K562 (cell line): ENCODE results near the gene NPHS2. TPM values are rescaled to one million over a fixed set of nuclear protein-coding genes. Genes with fewer than 3 reads are reported as not detected.

ENCODE experiments used
- ASH1L ChIP-seq: fragments of 450-650 bp; IDR thresholded peaks from 2 replicates; pipeline ENCODE4 v1.6.1; 2018; ENCODE audit warnings: borderline replicate concordance, mild to moderate bottlenecking, low read depth; ENCODE audit not compliant: partially characterized antibody
- CBFB ChIP-seq: sonication (generic); formaldehyde crosslinking; IDR thresholded peaks from 2 replicates; pipeline ENCODE4 v1.4.0; 2020; ENCODE audit warnings: mild to moderate bottlenecking, missing genetic modification reagents
- CEBPB ChIP-seq: fragments of 450-650 bp; IDR thresholded peaks from 2 replicates; pipeline ENCODE4 v1.6.1; 2016; ENCODE audit warnings: missing genetic modification characterization, missing compliant biosample characterization
- CTCF ChIP-seq, 3 experiments: IDR thresholded peaks in 2 of 3; conservative IDR thresholded peaks in 1 of 3; 2 replicates each; pipeline ENCODE4 v1.5.1; 2011 to 2012; ENCODE audit warnings: low read length in 3 of 3, mild to moderate bottlenecking in 3 of 3, control low read depth in 2 of 3, improper control_type of control experiment in 1 of 3, inconsistent platforms in 1 of 3, low read depth in 1 of 3, mixed read lengths in 1 of 3, moderate library complexity in 1 of 3; ENCODE audit not compliant: insufficient read depth in 2 of 3
- EGR1 ChIP-seq: fragments of 450-650 bp; conservative IDR thresholded peaks from 2 replicates; pipeline ENCODE4 v1.6.1; 2017; ENCODE audit warnings: mild to moderate bottlenecking
- FOXA3 ChIP-seq, 2 experiments: fragments of 450-650 bp in 1 of 2; sonication (generic) in 1 of 2; formaldehyde crosslinking; IDR thresholded peaks in 1 of 2; conservative IDR thresholded peaks in 1 of 2; 2 replicates each; pipeline versions ENCODE4 v1.4.0 to v1.8.0; 2020 to 2022; ENCODE audit warnings: mild to moderate bottlenecking in 2 of 2, missing genetic modification reagents in 1 of 2
- MEIS2 ChIP-seq: fragments of 450-650 bp; IDR thresholded peaks from 2 replicates; pipeline ENCODE4 v1.6.1; 2014; ENCODE audit warnings: mild to moderate bottlenecking; ENCODE audit not compliant: partially characterized antibody
- POLR3G ChIP-seq: IDR thresholded peaks from 2 replicates; pipeline ENCODE4 v1.6.1; 2011; ENCODE audit not compliant: insufficient read length, insufficient replicate concordance; ENCODE audit errors: extremely low read depth
- RAD21 ChIP-seq, 2 experiments: fragments of 250-450 bp in 1 of 2; fragments of 450-650 bp in 1 of 2; sonication (Bioruptor Pico) in 1 of 2; formaldehyde crosslinking in 1 of 2; IDR thresholded peaks in 1 of 2; conservative IDR thresholded peaks in 1 of 2; 2 replicates each; pipeline versions ENCODE4 v1.4.0 to v1.8.0; 2020 to 2022; ENCODE audit warnings: mild to moderate bottlenecking in 2 of 2, moderate library complexity in 1 of 2
- REST ChIP-seq, 2 experiments: fragments of 450-650 bp; formaldehyde crosslinking in 1 of 2; IDR thresholded peaks; 2 replicates each; pipeline versions ENCODE4 v1.4.0 to v1.6.1; 2014 to 2020; ENCODE audit warnings: mild to moderate bottlenecking in 2 of 2, borderline replicate concordance in 1 of 2, low read depth in 1 of 2
- SMC3 ChIP-seq: conservative IDR thresholded peaks from 2 replicates; pipeline ENCODE4 v1.6.1; 2011; ENCODE audit warnings: low read depth, low read length, improper control_type of control experiment; ENCODE audit not compliant: insufficient read depth
- TCF7 ChIP-seq: sonication (generic); IDR thresholded peaks from 2 replicates; pipeline ENCODE4 v1.6.1; 2016; ENCODE audit warnings: antibody characterized with exemption, borderline replicate concordance
- USF1 ChIP-seq: sonication (generic); formaldehyde crosslinking; IDR thresholded peaks from 2 replicates; pipeline ENCODE4 v1.9.0; 2022; ENCODE audit warnings: mild to moderate bottlenecking, missing genetic modification reagents
- ZBTB7A ChIP-seq: IDR thresholded peaks from 2 replicates; pipeline ENCODE4 v1.6.1; 2011; ENCODE audit warnings: low read depth, mild to moderate bottlenecking, low read length, moderate library complexity, borderline replicate concordance; ENCODE audit not compliant: control insufficient read depth
- ZNF551 ChIP-seq: fragments of 250-450 bp; sonication (Bioruptor Pico); IDR thresholded peaks from 2 replicates; pipeline ENCODE4 v1.5.0; 2021; ENCODE audit warnings: mild to moderate bottlenecking, moderate library complexity
- polyA plus RNA-seq, 8 experiments: library from polyadenylated mRNA; depleted of rRNA in 4 of 8; stranded (reverse) in 5 of 8; unstranded in 3 of 8; fragments of >200 nt; fragmentation: Nextera tagmentation in 2 of 8; fragmentation: Illumina TruSeq in 1 of 8; extraction: Ambion mirVana in 2 of 8; extraction: Trizol in 1 of 8; gene quantifications; 2 replicates each; pipeline versions ENCODE4 v1.2.1 to v1.2.3, GENCODE V29; 2011 to 2014; ENCODE audit warnings: inconsistent platforms in 1 of 8, missing spikeins in 1 of 8
- total RNA-seq, 7 experiments: library from RNA; depleted of rRNA in 6 of 7; stranded (reverse); fragments of >200 nt in 6 of 7; fragmentation: Illumina TruSeq in 2 of 7; extraction: Trizol in 2 of 7; gene quantifications; 2 replicates each; pipeline versions ENCODE4 v1.2.1 to v1.2.3, GENCODE V29; 2011 to 2021; ENCODE audit warnings: low replicate concordance in 1 of 7

Gene NPHS2
- total and polyA plus RNA-seq, 9 of the 15 experiments (the other 6 are each of a cell fraction or from before 2014, with no cell fraction given) = not detected

GRCh38 chr1:179599623-179600249 lies 24.0 kb upstream of the NPHS2 start (continued):
- TF ChIP-seq REST (IDR thresholded peaks at IDR 0.05; ENCODE audit: borderline replicate concordance) (peak; percentile 56), REST (CRISPR knock-in tag; IDR thresholded peaks at IDR 0.05; ENCODE audit: low read depth) (no peak), EGR1 (no peak), CBFB (CRISPR knock-in tag) (no peak), ZBTB7A (no peak), ASH1L (no peak), USF1 (CRISPR knock-in tag) (no peak), CEBPB (0 out of 2 replicates have a peak, but pooled peaks have one; percentile 36), FOXA3 (CRISPR knock-in tag; conservative IDR thresholded peaks at IDR 0.05 in 1 of 2, IDR thresholded peaks at IDR 0.05 in 1 of 2) (peak; percentile 34 to 70; a peak in 3 of 4 replicates), CTCF (IDR thresholded peaks at IDR 0.05 in 2 of 3, conservative IDR thresholded peaks at IDR 0.05 in 1 of 3; ENCODE audit: insufficient read depth in 2 of 3, low read depth in 1 of 3, low read length in 3 of 3) (peak; percentile 44 to 61 (median 53)), ZNF551 (CRISPR knock-in tag) (no peak), MEIS2 (peak; percentile 2), POLR3G (no peak), SMC3 (0 out of 2 replicates have a peak, but pooled peaks have one; percentile 45), RAD21 (CRISPR knock-in tag; conservative IDR thresholded peaks at IDR 0.05 in 1 of 2, IDR thresholded peaks at IDR 0.05 in 1 of 2) (peak; percentile 23 to 71; a peak in 2 of 4 replicates), TCF7 (no peak)
